ENCODE results near the gene ARHGEF6.

ARHGEF6 gene

DNA sequence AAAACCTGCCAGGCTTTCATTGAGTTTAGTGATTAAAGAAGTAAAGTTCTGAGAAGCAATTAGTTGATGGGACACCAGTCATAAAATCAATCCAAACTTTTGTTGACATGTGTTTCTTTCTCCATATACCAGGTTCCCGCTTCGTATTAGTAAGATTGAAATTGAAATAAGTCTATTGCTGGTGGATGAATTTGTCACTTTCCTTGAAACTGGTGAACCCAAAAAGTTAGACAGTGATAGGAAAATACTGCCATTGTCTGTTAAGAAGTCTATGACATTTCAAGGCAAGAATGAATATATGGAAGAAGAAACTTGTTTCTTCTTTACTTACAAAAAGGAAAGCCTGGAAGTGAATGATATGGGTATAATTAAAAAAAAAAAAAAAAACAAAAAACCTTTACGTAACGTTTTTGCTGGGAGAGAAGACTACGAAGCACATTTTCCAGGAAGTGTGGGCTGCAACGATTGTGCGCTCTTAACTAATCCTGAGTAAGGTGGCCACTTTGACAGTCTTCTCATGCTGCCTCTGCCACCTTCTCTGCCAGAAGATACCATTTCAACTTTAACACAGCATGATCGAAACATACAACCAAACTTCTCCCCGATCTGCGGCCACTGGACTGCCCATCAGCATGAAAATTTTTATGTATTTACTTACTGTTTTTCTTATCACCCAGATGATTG is 132.9 kb downstream of the ARHGEF6 start, which contains the start of gene CD40LG:
TSS of gene CD40LG (plus strand) at position 482 of the 684 bp plus-strand sequence. CDS start at position 573, 91 bp downstream.
- no peak for DNase-seq (ENCODE audit: low spot score)

DNA sequence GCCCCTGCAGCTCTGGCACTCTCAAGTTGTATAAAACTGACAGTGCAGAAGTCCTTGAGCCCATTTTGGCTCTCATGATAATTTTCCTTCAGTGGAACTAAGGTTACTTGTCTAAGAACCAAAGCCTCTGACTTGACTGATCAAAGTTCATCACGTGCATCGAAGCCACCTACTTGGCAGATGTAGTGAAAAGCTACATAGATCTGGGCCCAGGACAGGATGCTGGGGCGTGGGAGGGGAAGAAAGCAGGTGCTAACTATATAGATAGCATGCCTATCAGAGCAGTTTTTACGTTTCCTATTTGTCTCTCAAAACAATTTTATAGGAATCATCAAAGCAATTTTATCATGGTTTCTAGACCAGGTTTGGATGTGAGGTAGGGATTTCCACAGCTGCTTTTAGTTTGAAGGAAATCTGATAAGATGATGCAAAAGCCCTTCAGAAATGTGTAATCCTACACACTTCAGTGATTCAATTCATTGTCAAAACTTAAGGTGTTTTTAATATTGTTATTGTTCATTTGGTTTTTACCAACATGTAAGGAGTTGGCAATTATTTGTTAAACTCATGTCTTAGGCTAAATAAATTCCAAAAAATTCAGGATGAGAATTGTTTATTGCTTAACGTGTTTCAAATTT is 134.0 kb downstream of the ARHGEF6 start:
- no peak for DNase-seq (ENCODE audit: low spot score)

DNA sequence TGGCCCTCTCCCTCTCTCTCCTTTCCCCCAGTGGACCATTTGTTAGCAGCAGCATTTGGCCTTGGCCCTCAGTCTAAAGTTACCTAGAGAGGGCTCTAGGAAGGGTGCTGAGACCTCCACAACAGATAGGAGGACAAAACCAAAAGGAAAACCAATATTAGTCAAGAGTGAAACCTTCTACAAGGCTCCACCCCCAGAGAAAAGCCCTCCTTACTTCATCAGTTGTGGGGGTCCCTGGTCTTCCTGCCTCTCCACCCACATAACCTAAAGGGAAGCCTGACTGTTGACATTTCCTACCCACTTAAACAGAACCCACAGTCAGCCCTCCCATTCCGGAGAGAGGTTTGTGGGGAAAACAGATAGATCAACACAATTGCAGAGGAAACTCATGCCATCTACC is 137.5 kb downstream of the ARHGEF6 start:
- no peak for DNase-seq (ENCODE audit: low spot score)

DNA sequence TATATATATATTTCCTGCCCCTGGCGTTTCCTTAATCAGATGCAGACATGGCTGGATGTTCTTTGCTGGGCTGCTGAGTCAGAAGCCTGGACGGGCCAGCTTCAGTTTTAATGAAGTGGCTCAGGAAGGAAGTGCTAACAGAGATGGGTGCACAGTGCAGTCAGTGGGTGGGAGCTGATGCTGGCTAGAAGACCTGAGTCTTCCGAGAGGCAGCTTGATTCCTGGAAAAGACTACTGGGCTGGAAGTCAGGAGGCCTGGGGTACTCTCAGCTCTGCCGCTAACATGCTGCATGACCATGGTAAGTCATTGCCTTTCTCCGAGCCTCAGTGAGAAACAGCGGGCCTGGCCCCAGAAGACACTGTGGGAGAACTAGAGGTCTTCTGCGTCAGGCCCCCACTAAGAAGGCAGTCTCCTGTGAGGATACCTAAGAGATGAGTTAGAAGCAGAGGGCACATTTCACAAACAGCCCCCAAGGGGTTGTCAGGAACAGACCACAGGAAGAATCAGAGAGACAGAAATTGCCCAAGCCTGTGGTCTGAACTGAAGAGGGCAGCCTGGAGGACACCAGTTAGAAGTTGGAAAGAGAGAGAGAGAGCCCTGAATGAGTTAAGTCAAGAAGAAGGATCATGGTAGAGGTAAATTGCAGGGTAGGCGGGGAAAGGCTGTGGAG is 141.1 kb downstream of the ARHGEF6 start:
- no peak for DNase-seq (ENCODE audit: low spot score)

DNA sequence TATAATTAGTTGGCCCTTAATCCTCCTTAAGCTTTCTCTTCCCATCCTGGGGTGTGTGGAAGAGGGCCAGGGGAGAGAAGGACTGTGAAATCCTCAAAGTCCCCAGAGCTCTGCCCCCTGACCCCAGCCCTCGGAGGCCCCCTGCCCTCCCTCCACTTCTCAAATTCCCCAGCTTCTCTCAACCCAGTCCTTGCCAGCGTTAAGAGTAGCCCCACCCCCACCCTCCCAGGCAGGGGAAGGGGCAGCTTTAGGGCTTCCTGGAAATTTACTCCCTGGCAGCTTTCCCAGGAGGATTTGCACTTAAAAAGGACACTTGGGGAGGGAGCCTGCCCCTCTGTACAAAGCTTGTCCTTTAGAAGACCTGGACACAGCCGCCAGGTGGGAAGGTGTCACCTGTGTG is 144.6 kb downstream of the ARHGEF6 start:
- DNase-seq (ENCODE audit: low spot score), result no peak

DNA sequence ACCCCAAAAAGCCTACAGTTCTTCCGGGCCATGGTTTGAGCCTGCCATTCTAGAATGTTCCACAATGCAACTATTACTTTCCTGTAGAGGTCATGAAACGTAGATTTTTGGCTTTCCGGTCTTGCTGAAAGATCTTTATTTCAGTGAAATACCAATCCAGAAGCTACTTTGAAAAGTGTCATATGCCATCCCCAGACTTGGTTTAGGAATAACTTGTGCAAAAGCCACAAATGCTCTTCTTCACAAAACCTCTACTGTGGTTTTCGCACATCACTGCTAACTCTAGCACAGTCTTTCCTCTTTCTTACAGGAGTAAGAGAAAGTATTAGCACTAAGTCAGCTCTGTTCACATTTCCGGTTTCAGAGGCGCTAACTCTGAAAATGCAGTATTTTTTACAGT is 145.5 kb downstream of the ARHGEF6 start:
- DNase-seq (ENCODE audit: low spot score), result no peak

DNA sequence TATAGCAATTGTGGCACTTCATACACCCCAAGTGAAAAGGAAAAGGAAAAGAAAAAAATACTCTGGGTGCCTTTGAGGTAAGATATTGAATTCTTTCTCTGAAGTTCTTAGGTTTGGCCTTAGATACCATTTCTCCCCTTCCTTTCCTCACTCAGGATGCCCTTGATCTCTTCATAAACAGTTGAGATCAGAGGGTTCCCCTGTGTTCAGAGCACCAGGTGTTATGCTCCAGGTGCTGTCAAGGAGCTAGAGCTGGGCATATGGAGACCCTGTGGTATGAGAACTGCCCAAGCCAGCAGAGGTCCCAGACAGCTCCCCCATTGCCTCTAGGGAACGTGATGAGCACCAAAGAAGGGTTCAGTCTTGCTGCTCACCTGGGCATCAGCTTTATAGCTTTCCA is 149.9 kb downstream of the ARHGEF6 start:
- no peak for DNase-seq (ENCODE audit: low spot score)

DNA sequence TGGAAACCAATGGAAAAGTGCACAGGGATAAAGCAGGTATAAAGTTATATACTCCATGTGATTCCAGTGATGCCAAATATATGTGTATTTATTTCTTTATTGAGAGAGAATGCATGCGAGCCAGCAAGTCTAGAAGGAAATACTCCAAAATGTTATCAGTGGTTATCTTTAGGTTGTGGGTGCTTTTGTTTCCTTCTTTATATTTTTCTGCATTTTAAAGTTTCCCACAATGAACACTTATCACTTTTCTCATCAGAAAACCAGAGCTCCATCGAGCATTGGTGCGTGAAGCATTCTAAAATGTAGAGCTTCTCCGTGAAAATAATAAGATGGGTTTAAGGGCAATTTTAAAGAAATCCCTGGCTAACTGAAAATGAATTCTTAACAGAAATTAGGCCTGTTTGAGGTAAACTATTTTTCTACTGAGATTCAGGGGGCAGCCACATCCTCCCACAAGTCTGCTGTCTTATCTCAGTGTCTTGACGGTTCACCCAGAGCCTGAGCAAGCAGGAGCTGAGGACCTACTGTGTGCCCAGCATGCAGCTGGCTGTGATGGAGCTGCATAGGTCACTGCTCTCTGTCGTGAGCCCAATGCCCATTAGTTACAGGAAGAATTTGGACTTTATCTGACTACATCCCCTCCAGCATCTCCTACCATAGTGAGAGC is 151.5 kb downstream of the ARHGEF6 start:
- no peak for DNase-seq (ENCODE audit: low spot score)

DNA sequence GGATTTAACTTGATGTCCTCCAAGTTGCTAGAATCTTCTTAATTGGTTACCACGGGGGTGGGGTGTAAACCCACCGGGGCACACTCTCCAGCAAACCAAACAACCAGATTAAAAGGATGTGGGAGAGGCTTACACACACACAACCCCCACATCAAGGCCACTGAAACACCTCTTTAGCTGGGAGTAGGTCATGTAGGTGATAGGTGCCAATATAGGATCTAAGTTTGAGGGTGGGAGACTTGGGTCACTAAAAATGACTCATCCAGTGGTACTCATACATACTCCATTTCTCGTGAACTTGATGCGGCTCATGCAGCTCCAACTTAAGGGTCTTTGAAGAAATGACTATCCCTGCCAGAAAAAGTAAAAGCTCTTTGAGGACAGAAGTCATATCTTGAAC is 153.3 kb downstream of the ARHGEF6 start:
- no peak for DNase-seq (ENCODE audit: low spot score)

DNA sequence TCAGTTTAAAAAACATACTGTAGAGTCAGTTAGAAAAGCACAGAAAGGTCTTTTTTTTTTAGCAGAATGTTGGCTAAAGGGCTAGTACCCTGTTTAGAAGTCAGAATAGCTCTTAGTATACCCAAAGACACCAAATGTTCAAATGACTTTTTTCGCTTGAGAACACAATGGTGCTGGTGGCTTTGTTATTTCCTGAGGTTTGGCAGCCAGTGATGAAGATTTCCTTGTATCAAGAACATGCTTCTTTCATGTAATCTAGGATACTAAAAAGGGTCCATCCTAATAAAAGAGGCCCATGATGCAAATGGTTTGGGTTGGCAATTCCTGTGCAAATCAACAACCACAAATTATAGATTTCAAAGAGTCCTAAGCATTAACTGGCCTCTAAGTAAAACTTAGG is 153.8 kb downstream of the ARHGEF6 start:
- no peak for DNase-seq (ENCODE audit: low spot score)

DNA sequence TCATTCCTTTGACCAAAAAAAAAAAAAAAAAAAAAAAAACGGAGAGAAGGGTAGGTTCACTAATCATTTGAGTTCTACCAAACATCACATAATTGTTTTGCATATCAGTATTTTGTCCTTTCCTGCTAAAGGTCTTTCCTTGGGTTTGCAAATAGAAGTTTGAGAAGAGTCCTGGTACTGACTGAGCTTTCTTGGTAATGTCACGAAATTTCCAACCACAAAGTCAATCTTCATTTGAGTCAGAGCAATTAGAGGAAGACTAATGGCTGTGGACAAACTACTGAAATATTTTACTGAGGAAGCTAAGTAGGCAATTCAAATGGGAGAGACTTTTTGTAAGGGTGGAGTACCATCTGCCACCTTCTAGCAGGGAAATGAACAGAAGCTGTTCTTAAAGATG is 154.5 kb downstream of the ARHGEF6 start:
- no peak for DNase-seq (ENCODE audit: low spot score)

DNA sequence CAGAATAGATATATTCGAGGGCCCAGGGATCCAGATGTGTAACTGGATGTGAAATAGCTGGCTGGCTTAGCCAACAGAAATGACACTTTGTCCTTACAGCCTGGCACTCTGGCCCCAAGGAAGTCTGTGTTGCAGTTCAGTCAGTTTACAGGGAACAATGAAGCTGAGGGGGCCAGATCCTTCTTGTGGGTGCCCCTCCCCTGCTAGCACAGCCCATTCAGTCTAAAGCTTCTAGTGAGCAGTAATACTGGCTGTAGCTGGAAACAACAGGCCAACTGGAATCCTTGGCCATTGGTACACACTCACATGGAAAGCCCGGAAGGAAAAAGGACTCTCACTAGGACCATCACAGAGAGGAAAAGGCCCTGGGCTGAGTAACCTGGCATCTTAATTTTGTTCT is 155.5 kb downstream of the ARHGEF6 start:
- DNase-seq (ENCODE audit: low spot score), result no peak

DNA sequence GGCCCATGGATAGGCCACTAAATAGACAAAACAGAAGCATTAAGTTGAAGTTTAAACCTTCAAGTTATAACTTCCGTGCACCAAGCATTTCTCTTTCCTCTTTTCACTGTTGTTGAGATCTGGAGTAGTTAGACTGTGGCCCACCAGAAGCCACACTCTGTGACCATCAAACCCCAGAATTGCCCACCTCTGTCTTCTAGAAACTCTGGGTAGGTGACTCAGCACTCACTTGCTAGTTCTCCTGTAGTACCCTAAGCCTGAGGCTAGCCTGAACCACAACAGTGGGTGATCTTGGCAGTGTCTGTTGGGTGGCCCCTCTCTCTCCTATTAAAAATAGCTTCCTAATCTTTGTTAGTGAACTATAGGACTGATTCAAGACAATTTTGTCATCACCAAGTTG is 157.3 kb downstream of the ARHGEF6 start:
- no peak for DNase-seq (ENCODE audit: low spot score)

DNA sequence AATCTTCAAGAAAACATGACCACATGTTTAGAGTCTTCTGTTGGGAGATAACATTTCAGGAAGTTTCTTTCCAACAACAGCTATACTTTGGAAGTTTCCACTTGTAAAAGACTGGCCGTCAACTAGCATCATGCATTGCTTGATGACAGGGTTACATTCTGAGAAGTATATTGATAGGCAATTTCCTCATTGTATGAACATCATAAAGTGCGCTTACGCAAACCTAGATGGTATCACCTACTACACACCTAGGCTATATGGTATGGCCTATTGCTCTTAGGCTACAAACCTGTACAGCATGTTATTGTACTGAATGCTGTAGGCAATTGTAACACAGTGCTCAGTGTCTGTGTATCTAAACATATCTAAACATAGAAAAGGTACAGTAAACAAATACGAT is 158.2 kb downstream of the ARHGEF6 start:
- no peak for DNase-seq (ENCODE audit: low spot score)

DNA sequence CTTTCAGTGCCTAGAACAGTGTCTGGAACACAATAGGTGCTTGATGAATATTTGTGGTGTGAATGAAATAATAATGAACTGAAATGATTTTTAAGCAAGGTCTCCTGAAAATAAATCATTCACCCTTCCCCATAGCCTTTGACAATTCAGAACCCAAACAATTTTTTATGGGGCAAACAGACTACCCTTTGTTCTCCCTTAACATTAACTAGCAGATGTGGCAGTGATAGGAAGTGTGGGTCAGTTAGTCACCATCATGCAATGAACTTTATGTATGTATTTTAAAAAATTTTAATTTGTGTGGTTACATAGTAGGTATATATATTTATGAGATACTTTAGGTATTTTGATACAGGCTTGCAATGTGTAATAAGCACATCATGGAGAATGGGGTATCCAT is 160.0 kb downstream of the ARHGEF6 start:
- DNase-seq (ENCODE audit: low spot score), result no peak

DNA sequence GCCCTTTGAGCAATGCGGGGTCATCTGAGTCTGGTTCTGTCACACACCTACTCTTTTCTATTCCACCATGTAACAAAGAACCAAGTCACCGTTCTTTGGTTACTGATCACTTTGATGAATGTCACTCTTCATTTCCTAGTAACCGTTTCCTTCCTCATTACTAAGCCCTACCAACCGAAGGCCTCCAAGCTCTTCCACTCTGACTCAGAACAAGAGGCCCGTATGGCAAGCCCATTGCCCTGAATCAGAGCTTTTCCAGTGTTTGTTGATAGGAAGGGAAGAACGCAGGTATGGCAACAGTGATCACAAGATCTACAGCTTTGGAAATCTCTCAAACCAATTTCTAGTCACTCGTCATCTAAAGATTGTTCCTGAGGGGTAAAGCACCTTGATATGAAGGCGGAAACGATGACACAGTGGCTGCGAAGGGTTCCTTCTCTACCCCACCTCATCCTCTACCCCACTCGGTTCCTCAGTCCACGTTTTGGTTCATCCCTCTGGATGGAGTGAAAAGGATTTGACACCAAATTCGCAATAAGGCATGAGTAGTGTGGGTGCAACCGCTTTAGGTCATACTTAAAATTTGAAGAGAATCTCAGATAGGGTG is 160.7 kb downstream of the ARHGEF6 start:
- no peak for DNase-seq (ENCODE audit: low spot score)

DNA sequence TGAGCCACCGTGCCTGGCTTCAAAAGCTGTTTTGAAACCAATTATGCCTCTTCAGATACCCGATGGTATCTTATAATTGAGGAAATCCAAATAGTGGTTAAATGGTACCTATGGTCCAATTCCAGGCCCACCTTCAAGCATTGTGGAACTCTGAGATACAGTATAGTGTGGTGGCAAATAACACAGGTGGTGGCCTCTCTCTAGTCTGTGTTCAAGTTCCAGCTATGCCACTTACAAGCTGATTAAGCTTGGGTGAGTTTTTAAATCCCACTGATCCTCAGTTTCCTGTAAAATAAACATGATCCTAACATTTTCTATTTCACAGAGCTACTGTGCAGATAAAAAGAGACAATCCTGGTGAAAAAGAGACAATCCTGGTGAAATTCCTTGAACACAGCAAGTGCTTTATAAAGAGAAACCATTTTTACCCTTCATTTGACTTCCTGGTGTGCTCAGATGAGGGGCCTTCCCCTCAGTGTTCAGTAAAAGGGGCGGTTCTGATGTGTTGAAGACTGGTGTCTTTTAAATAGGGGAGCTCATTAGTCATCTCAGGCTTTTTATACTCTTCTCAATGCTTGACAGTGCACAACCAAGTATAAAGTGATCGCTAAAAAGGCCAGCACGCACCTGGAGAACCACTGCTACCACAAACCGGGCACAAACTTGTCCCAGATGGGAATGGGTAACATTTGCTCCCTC is 163.6 kb downstream of the ARHGEF6 start:
- DNase-seq (ENCODE audit: low spot score), result no peak
